Measurements from ENCODE around the gene MFSD2A.

MFSD2A gene

DNA sequence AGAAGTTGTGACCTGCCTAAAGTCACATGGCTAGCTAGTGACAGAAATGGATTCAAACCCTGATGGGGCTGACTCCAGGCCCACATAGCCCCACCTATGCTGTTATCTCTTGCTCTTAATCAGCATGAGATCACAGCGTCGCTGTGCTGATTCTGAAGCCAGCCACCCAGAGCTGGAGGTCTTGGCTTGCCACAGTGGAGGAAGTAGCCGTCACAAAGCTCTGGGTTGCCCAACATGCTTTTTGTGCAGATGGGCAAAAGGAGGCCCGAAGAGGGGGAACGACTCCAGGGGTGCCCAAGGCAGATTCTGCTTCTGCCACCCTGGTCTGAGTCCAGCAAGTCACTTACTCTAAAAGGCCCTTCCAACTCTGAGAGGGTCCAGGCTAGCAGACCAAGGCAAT lies 14.7 kb upstream of the MFSD2A start:
- Histone ChIP-seq H3K9me3 (ENCODE audit: control insufficient read depth in 5 of 5, low read length in 5 of 5) (peaks cover 0 to 5% (median 0%) of the 10 kb centered on the region in 5 donors), H3K27ac (ENCODE audit: low read depth, low read length) (no peak overlapping the region), H3K4me3 (ENCODE audit: low read depth in 1 of 5, low read length in 5 of 5) (no peak overlapping the region), H3K36me3 (ENCODE audit: control insufficient read depth in 5 of 5, insufficient read depth in 5 of 5, low read length in 5 of 5) (no peaks in the 10 kb centered on the region), H3K9ac (ENCODE audit: low read length in 5 of 5) (no peak overlapping the region), H3K4me1 (ENCODE audit: control insufficient read depth in 5 of 5, insufficient read depth in 5 of 5, low read length in 5 of 5) (peaks cover 3 to 18% (median 14%) of the 10 kb centered on the region in 5 donors), H3K27me3 (ENCODE audit: control insufficient read depth in 5 of 5, insufficient read depth in 4 of 5, low read length in 5 of 5) (no peaks in the 10 kb centered on the region)

DNA sequence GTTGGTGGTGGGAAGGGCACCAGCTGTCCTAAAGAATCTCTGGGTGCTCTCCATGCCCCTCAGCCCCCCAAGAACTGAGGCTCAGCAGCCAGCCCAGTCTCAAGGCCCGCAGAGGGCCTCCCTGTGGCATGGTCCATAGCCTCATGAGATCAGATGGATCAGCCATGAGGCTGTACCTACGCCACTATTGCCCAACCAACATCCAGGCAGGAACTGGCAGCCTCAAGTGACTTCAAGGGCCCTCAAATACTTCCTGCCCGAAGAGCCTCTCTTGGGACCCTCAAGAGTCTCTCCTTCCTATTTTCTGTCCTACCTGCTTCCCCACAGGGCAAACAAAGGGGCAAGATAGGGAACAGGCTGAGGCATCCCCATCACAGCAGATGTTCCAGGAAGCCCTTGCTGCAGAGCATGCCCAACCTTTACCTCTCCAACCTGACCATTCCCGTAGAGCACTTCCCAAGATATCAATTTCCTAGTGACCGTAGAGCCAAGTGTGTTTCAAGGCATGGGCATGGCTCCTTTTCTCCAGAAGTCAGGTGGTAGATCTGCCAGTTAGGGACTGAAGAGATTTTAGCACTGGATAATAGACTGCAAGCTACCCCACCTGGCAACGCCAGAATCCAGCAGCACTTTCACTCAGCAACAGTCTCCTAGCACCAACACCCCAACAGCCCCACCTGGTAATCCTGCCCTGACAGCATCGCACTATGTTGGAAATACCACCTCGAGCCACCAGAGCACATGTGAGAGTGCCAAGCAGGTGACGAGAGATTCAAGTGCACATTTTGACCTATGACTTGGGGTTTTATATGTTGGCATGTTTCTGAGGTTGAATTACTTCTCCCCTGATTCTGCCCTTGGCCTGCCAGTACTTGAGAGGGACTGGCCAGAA lies 13.7 kb upstream of the MFSD2A start:
- Histone ChIP-seq H3K9ac (ENCODE audit: low read length in 5 of 5) (no peak overlapping the region), H3K27me3 (ENCODE audit: control insufficient read depth in 5 of 5, insufficient read depth in 4 of 5, low read length in 5 of 5) (no peaks in the 10 kb centered on the region), H3K4me3 (ENCODE audit: low read depth in 1 of 5, low read length in 5 of 5) (no peak overlapping the region), H3K36me3 (ENCODE audit: control insufficient read depth in 5 of 5, insufficient read depth in 5 of 5, low read length in 5 of 5) (no peaks in the 10 kb centered on the region), H3K4me1 (ENCODE audit: control insufficient read depth in 5 of 5, insufficient read depth in 5 of 5, low read length in 5 of 5) (peaks cover 3 to 16% (median 14%) of the 10 kb centered on the region in 5 donors), H3K27ac (ENCODE audit: low read depth, low read length) (no peak overlapping the region), H3K9me3 (ENCODE audit: control insufficient read depth in 5 of 5, low read length in 5 of 5) (no peaks in the 10 kb centered on the region)

DNA sequence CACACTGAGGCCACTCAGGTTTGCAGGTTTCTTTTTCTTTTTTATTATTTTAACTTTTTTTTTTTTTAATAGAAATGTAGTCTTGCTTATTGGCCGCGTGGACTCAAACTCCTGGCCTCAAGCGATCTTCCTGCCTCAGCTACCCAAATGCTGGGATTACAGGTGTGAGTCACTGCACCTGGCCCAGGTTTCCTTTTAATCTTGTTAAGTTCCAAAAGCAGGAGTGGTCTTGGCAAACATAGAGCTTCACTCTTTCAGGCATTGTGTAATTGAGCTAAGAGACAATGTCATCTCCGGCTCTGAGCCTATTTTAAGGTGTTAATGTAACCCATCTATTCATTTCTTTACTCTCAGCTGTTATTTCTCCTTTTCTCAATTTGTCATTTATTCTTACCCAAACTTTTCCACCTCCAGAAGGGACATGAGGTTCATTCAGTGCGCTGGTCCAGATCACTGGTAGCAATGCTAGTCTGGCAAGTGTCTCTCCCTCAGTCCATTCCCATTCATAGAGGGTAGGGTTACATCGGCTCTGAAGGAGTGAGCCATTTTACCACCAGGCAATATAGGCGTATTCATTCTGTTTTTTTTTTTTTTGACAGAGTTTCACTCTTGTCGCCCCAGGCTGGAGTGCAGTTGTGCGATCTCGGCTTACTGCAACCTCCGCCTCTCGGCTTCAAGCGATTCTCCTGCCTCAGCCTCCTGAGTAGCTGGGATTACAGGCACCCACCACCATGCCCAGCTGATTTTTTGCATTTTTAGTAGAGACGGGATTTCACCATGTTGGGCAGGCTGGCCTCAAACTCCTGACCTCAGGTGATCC lies 11.3 kb upstream of the MFSD2A start:
- Histone ChIP-seq H3K4me1 (ENCODE audit: control insufficient read depth in 5 of 5, insufficient read depth in 5 of 5, low read length in 5 of 5) (peaks cover 3 to 11% (median 8%) of the 10 kb centered on the region in 5 donors), H3K36me3 (ENCODE audit: control insufficient read depth in 5 of 5, insufficient read depth in 5 of 5, low read length in 5 of 5) (no peaks in the 10 kb centered on the region), H3K4me3 (ENCODE audit: low read depth in 1 of 5, low read length in 5 of 5) (no peak overlapping the region), H3K9me3 (ENCODE audit: control insufficient read depth in 5 of 5, low read length in 5 of 5) (no peaks in the 10 kb centered on the region), H3K9ac (ENCODE audit: low read length in 5 of 5) (no peak overlapping the region), H3K27me3 (ENCODE audit: control insufficient read depth in 5 of 5, insufficient read depth in 4 of 5, low read length in 5 of 5) (peaks cover 0 to 2% (median 0%) of the 10 kb centered on the region in 5 donors), H3K27ac (ENCODE audit: low read depth, low read length) (no peak overlapping the region)

DNA sequence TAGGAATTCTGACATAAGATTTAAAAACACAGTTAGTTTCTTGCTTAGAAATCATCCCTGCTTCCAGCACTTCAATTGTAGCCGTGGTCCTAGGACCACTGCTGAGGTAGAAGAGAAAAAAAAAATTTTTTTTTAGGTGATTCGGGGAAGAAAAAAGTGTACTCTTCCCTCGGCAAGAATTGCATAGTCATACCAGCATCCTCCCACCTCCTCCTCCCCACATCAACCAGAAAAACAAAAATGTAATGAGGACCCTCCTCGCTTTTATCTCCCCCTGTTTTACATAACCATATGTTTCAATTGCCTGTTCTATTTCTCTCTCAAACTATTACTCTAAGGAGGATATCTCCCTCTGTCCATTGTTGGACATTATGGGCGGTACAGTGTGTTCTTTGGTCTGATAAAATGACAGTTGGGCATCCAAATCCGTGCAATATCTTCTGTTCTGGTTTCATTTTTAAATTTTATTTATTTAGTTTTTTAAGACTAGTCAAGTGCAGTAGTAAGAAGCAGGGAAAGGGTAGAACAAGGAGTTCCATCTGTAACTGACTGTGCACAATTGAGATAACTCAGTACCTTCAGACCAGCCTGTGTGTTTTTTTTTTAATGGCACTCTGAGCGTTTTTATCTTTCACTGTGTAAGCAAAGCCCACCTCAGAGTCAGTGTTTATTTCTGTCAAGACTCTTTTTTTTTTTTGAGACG lies 10.4 kb upstream of the MFSD2A start:
- no peak overlapping the region for H3K4me3 ChIP-seq (ENCODE audit: low read depth in 1 of 5, low read length in 5 of 5)
- peaks cover 3 to 11% (median 8%) of the 10 kb centered on the region in 5 donors for H3K4me1 ChIP-seq (ENCODE audit: control insufficient read depth in 5 of 5, insufficient read depth in 5 of 5, low read length in 5 of 5)
- no peaks in the 10 kb centered on the region for H3K9me3 ChIP-seq (ENCODE audit: control insufficient read depth in 5 of 5, low read length in 5 of 5)
- no peak overlapping the region for H3K27ac ChIP-seq (ENCODE audit: low read depth, low read length)
- H3K27me3 ChIP-seq (ENCODE audit: control insufficient read depth in 5 of 5, insufficient read depth in 4 of 5, low read length in 5 of 5) = peaks cover 0 to 2% (median 0%) of the 10 kb centered on the region in 5 donors
- no peak overlapping the region for H3K9ac ChIP-seq (ENCODE audit: low read length in 5 of 5)
- no peaks in the 10 kb centered on the region for H3K36me3 ChIP-seq (ENCODE audit: control insufficient read depth in 5 of 5, insufficient read depth in 5 of 5, low read length in 5 of 5)

DNA sequence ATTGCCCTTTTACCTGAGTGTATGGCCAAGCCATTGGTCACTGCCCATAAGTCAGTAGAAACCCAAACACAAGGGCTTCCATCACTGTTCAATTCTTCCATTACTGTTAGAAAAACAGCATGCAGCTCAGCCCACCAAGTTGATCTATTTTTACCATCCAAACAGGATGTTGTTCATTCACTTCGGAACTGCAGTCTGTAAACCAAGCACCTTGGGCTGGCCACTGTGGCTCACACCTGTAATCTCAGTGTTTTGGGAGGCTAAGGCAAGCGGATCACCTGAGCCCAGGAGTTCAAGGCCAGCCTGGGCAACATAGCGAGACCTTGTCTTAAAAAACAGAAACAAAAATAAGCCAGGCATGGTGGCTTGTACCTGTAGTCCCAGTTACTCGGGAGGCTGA lies 8.7 kb upstream of the MFSD2A start:
- Histone ChIP-seq H3K36me3 (ENCODE audit: control insufficient read depth in 5 of 5, insufficient read depth in 5 of 5, low read length in 5 of 5) (no peaks in the 10 kb centered on the region), H3K4me3 (ENCODE audit: low read depth in 1 of 5, low read length in 5 of 5) (no peak overlapping the region)

DNA sequence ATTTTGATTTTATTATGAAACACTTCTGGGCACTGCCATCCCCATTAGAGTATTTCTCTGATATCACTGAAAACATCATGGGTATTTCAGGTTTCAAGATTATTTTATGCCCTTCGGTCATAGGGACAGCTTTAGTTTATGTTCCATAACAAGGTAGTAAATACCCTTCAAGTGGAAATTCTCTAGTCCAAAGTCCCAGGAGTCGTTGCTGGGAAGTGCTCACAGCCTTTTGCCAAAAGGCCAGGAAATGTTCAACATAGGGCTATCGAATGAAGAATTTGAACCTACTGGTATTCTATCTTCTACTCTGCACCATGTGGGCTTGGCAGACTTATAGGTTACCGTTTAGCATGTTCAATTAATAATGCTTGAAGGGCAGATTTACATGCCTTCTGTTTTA lies 7.7 kb upstream of the MFSD2A start:
- H3K9ac ChIP-seq (ENCODE audit: low read length in 5 of 5) = no peak overlapping the region
- no peak overlapping the region for H3K4me3 ChIP-seq (ENCODE audit: low read depth in 1 of 5, low read length in 5 of 5)
- no peak overlapping the region for H3K27ac ChIP-seq (ENCODE audit: low read depth, low read length)
- peaks cover 0 to 2% (median 0%) of the 10 kb centered on the region in 5 donors for H3K27me3 ChIP-seq (ENCODE audit: control insufficient read depth in 5 of 5, insufficient read depth in 4 of 5, low read length in 5 of 5)
- no peaks in the 10 kb centered on the region for H3K9me3 ChIP-seq (ENCODE audit: control insufficient read depth in 5 of 5, low read length in 5 of 5)
- H3K36me3 ChIP-seq (ENCODE audit: control insufficient read depth in 5 of 5, insufficient read depth in 5 of 5, low read length in 5 of 5) = no peaks in the 10 kb centered on the region
- H3K4me1 ChIP-seq (ENCODE audit: control insufficient read depth in 5 of 5, insufficient read depth in 5 of 5, low read length in 5 of 5) = peaks cover 0 to 3% (median 0%) of the 10 kb centered on the region in 5 donors

More for the DNA sequence above, 8.7 kb upstream of the MFSD2A start:
- H3K27ac ChIP-seq (ENCODE audit: low read depth, low read length) = no peak overlapping the region
- H3K27me3 ChIP-seq (ENCODE audit: control insufficient read depth in 5 of 5, insufficient read depth in 4 of 5, low read length in 5 of 5) = peaks cover 0 to 2% (median 0%) of the 10 kb centered on the region in 5 donors
- no peak overlapping the region for H3K9ac ChIP-seq (ENCODE audit: low read length in 5 of 5)
- H3K4me1 ChIP-seq (ENCODE audit: control insufficient read depth in 5 of 5, insufficient read depth in 5 of 5, low read length in 5 of 5) = no peaks in the 10 kb centered on the region
- no peaks in the 10 kb centered on the region for H3K9me3 ChIP-seq (ENCODE audit: control insufficient read depth in 5 of 5, low read length in 5 of 5)

DNA sequence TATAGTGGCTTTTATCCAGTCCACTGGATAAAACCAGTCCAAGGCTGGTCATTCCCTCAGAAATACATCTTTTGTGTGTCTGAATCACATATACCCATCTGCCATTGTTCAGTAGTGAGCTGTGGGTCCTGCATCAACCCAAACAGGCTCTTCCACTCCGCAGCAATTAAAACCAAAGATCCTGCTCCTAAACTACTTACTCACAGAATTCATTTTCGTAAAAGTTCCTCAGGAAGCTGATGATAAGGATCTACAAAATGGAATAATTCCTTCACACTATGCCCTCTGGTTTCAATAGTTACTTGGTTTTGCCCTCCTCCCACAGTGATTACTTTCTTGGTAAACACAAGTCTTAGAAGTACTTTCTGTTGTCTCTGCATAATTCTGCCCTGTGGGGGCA lies 5.1 kb upstream of the MFSD2A start:
- Histone ChIP-seq H3K27me3 (ENCODE audit: control insufficient read depth in 5 of 5, insufficient read depth in 4 of 5, low read length in 5 of 5) (peaks cover 0 to 2% (median 0%) of the 10 kb centered on the region in 5 donors), H3K4me3 (ENCODE audit: low read depth in 1 of 5, low read length in 5 of 5) (no peak overlapping the region), H3K9ac (ENCODE audit: low read length in 5 of 5) (no peak overlapping the region), H3K36me3 (ENCODE audit: control insufficient read depth in 5 of 5, insufficient read depth in 5 of 5, low read length in 5 of 5) (no peaks in the 10 kb centered on the region), H3K4me1 (ENCODE audit: control insufficient read depth in 5 of 5, insufficient read depth in 5 of 5, low read length in 5 of 5) (peaks cover 0 to 18% (median 8%) of the 10 kb centered on the region in 5 donors), H3K9me3 (ENCODE audit: control insufficient read depth in 5 of 5, low read length in 5 of 5) (no peaks in the 10 kb centered on the region), H3K27ac (ENCODE audit: low read depth, low read length) (no peak overlapping the region)

DNA sequence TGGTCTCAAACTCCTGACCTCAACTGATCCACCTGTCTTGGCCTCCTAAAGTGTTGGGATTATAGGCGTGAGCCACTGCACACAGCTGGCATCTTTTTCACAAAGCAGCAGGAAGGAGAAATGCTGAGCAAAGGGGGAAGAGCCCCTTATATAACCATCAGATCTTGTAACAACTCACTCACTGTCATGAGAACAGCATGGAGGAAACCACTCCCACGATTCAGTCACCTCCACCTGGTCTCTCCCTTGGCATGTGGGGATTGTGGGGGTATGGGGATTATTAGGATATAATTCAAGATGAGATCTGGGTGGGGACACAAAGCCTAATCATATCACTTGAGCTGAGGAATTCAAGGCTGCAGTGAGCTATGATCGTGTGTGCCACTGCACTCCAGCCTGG lies 3.0 kb upstream of the MFSD2A start:
- H3K27ac ChIP-seq (ENCODE audit: low read depth, low read length) = no peak overlapping the region
- H3K9ac ChIP-seq (ENCODE audit: low read length in 5 of 5) = no peak overlapping the region
- peaks cover 0 to 34% (median 21%) of the 10 kb centered on the region in 5 donors for H3K4me1 ChIP-seq (ENCODE audit: control insufficient read depth in 5 of 5, insufficient read depth in 5 of 5, low read length in 5 of 5)
- peaks cover 0 to 6% (median 6%) of the 10 kb centered on the region in 5 donors for H3K27me3 ChIP-seq (ENCODE audit: control insufficient read depth in 5 of 5, insufficient read depth in 4 of 5, low read length in 5 of 5)
- no peak overlapping the region for H3K4me3 ChIP-seq (ENCODE audit: low read depth in 1 of 5, low read length in 5 of 5)
- H3K36me3 ChIP-seq (ENCODE audit: control insufficient read depth in 5 of 5, insufficient read depth in 5 of 5, low read length in 5 of 5) = no peaks in the 10 kb centered on the region
- no peaks in the 10 kb centered on the region for H3K9me3 ChIP-seq (ENCODE audit: control insufficient read depth in 5 of 5, low read length in 5 of 5)

DNA sequence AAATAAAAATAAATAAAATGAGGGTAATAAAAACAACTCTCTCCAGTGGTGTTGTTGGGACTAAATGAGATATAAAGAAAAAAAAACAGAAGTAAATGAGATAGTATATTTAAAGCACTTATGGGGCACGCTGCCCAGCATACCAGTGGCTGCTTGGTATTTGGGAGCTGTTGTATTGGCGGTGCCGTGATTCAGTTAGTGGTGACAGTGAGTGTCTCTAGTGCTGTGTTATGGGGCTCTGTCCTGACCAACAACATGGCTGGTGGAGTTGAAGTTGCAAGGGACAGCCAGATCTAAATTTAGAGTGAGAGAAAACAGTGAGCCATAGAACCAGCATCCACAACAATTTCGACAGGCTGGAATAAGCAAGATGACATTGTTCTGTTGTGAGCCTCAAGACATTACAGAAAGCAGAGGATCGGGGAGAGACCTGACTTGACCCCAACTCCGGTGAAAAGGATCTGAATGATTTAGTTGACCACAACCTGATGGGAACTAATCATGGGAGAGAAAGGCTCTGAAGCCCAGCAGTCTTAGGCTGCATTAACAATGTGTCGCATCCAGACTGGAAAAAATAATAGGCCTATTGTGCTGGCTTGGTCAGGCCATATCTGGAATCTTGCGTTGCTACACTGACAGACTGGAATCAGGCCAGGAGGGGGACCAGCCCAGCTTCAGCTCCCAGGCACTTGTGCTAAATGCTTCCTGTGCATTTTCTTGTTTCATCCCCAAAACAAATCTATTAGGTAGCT lies 2.4 kb upstream of the MFSD2A start:
- Histone ChIP-seq H3K27me3 (ENCODE audit: control insufficient read depth in 5 of 5, insufficient read depth in 4 of 5, low read length in 5 of 5) (peaks cover 0 to 12% (median 6%) of the 10 kb centered on the region in 5 donors), H3K4me1 (ENCODE audit: control insufficient read depth in 5 of 5, insufficient read depth in 5 of 5, low read length in 5 of 5) (peaks cover 0 to 34% (median 21%) of the 10 kb centered on the region in 5 donors), H3K9ac (ENCODE audit: low read length in 5 of 5) (no peak overlapping the region), H3K36me3 (ENCODE audit: control insufficient read depth in 5 of 5, insufficient read depth in 5 of 5, low read length in 5 of 5) (no peaks in the 10 kb centered on the region), H3K9me3 (ENCODE audit: control insufficient read depth in 5 of 5, low read length in 5 of 5) (no peaks in the 10 kb centered on the region), H3K4me3 (ENCODE audit: low read depth in 1 of 5, low read length in 5 of 5) (no peak overlapping the region), H3K27ac (ENCODE audit: low read depth, low read length) (no peak overlapping the region)

Measured in subcutaneous abdominal adipose tissue (tissue), 5 donors.